GM19025 (cell line): ENCODE results near the gene NR2E1.

Source experiments
- ATAC-seq: cut with Tn5 transposase; IDR thresholded peaks from one replicate; pipeline ENCODE4 v1.9.1; 2021; ENCODE audit warnings: mild to moderate bottlenecking, low read depth, moderate library complexity; ENCODE audit not compliant: unreplicated experiment

NR2E1 gene

GRCh38 chr6:108203189-108204112, 37.6 kb downstream of the NR2E1 start:
- no peak for ATAC-seq

DNA sequence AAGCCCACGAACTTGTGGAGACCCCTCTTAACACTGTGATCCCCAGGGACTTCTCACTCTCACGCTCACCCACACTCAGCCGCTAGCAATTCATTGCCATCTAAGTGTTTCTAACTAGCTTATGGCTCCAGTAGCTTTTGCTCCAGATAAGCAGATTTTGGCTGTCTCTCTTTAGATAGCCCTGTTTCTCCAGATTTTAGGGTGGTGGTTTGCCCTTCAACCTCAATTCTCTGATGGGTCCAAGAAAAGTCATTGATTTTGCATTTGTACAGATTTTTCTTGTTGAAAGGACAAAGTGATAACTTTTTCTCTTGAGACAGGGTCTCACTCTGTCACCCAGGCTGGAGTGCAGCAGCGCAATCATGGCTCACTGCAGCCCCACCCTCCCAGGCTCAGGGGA, 41.2 kb downstream of the NR2E1 start:
- no peak for ATAC-seq

DNA sequence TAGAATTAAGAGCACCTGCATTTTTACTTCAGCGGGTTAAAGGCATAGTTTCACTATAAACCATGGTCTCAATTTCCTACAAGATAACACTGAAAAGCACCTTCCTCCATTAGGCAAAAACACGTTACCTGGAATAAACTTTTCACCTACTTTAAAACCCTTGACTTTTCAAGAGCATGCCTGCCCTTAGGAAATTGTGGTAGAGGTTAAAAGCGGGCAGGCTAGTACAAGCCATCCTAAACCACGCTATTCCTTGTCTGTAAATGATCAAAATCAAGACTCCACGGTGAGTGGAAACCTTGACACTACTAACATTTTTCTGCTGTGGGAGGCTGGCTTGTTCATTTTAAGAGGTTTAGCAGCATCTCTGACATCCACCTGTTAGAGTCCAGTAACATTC, 43.9 kb downstream of the NR2E1 start:
- ATAC-seq: no peak

- ATAC-seq: no peak
Observed at GRCh38 chr6:108210556-108210955, 44.7 kb downstream of the NR2E1 start.

GRCh38 chr6:108211671-108212070, 45.8 kb downstream of the NR2E1 start:
- ATAC-seq: no peak

- ATAC-seq: no peak
Observed at GRCh38 chr6:108222064-108222463, 56.2 kb downstream of the NR2E1 start.

DNA sequence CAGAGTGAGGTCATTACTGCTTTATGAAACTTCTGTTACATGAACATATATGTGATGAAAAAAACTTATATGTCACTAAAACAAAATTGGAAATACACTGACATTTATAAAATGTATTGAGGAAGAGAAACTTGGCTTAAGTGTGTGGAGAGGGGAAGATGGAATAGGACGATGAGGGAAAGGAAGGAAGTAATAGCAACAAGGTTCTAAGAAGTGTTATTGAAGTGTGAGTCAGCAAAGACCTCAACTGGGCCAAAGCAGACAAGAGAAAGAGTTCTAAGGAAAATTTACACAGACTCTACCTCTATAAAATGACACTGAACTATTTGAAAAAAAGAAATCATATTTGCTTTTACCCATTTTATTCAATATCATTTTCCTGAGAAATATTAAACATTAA, 56.7 kb downstream of the NR2E1 start:
- no peak for ATAC-seq

DNA sequence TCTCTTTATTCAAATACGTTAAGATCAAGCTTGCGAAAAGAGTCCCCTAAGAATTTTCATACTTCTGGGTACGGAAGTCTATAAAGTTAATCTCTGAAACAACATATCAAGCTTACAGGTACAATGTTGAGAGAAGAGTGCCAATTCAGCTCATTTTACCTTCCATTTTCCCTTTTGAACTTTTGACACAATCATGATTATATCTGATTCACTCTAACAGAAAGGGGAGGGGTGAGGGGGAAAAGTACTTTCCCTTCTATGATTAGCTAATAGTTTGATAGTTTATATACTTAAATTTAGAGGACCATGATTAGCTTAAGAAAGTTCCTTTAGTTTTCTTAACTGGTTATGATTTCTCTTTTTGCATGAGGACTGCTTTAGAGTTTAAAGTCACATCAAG, 61.5 kb downstream of the NR2E1 start:
- no peak for ATAC-seq

GRCh38 chr6:108228416-108228815, 62.6 kb downstream of the NR2E1 start:
- ATAC-seq: no peak

GRCh38 chr6:108235127-108235526, 69.3 kb downstream of the NR2E1 start:
- no peak for ATAC-seq

- ATAC-seq: no peak
Observed at GRCh38 chr6:108236791-108237190, 71.0 kb downstream of the NR2E1 start.

DNA sequence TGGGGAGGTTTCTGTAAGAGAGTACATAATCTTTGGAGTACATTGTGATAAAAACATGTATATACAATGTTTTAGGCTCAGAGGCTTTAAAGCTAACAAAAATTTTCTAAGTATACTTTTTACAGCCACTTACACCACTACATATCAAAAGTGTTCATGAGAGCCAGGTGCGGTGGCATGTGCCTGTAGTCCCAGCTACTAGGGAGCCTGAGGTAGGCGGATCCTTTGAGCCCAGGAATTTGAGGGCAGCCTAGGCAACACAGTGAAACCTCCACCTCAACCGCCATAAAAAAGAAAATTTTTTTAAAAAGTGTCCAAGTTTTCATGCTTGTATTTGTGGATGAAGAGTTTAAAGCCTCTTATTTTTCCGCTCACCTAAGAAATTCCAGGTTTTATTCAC, 72.5 kb downstream of the NR2E1 start:
- no peak for ATAC-seq
